SK-N-MC (cell line): ENCODE measurements around the gene MYT1.

Source experiments
- EZH2 ChIP-seq: fragments of 200-600 bp; sonication (generic); IDR thresholded peaks from one replicate; pipeline ENCODE4 v1.6.1; 2017; ENCODE audit warnings: antibody characterized with exemption
- POLR2AphosphoS5 ChIP-seq: IDR thresholded peaks from 2 replicates; pipeline ENCODE4 v1.6.1; 2012; ENCODE audit warnings: mild to moderate bottlenecking, low read depth, low read length, borderline replicate concordance

DNA sequence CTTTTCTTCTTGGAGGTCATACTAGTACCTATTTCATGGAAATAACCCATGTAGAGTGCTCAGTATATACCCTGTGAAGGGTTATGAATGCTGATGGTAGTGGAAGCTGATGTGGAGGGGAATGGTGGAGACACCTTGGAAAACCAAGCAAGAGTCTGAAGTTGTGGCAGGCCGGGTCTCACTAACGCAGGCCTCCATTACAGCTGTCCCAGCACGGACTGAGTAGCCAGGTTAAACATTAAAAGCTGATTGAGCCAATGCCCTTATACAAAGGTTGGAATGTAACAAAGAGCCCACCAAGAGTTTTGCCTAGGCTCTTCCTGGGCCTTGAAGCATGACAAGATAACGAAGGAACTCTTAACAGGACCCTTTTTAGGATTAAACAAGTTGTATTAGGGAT lies 89.2 kb downstream of the MYT1 start:
- TF ChIP-seq EZH2, result no peak
- TF ChIP-seq POLR2AphosphoS5, result no peak
